CD4-positive, alpha-beta T cell (primary cell): ENCODE results near the gene MEI1. TPM values are rescaled to one million over a fixed set of nuclear protein-coding genes. Genes with fewer than 3 reads are reported as not detected.

Experiments used
- ATAC-seq: fragments of 200-7000 bp; cut with Tn5 transposase; one replicate; pipeline ENCODE4 v1.10.0; 2022; ENCODE audit warnings: mild to moderate bottlenecking; ENCODE audit not compliant: poor library complexity
- CTCF ChIA-PET: fragments of 350-600 bp; sonication (Branson Sonifier 250); formaldehyde crosslinking; loops from one replicate; lab custom pipeline; 2021; ENCODE audit warnings: antibody characterized with exemption, inconsistent platforms; lab: Charles Lee
- POLR2A ChIA-PET: fragments of 350-600 bp; sonication (Branson Sonifier 250); formaldehyde crosslinking; loops from one replicate; lab custom pipeline; 2021; ENCODE audit warnings: antibody characterized with exemption, inconsistent platforms; lab: Charles Lee
- DNase-seq, 14 experiments: peaks; one replicate each; pipeline ENCODE4 v3.0.0-alpha.2; 2013 to 2020; ENCODE audit warnings: mixed read lengths in 2 of 14
- H3K27ac ChIP-seq, 2 donors: one replicate each; pipeline versions ENCODE4 v1.5.1 to v1.7.0; 2013; ENCODE audit warnings: low read length in 2 of 2, low read depth in 1 of 2, mild to moderate bottlenecking in 1 of 2
- H3K27me3 ChIP-seq, 2 experiments: 1 replicate in 1 of 2; 2 replicates in 1 of 2; pipeline versions ENCODE4 v1.6.1 to v1.7.0; 2013; ENCODE audit warnings: low read length in 2 of 2, control low read depth in 1 of 2, mild to moderate bottlenecking in 1 of 2, moderate library complexity in 1 of 2; ENCODE audit not compliant: insufficient read depth in 2 of 2, control insufficient read depth in 1 of 2
- H3K36me3 ChIP-seq: one replicate; pipeline ENCODE4 v1.6.1; 2013; ENCODE audit warnings: low read length, control low read depth; ENCODE audit not compliant: insufficient read depth
- H3K4me1 ChIP-seq: one replicate; pipeline ENCODE4 v1.6.1; 2013; ENCODE audit warnings: low read length, control low read depth; ENCODE audit not compliant: insufficient read depth
- H3K4me3 ChIP-seq: one replicate; pipeline ENCODE4 v1.5.1; 2013; ENCODE audit warnings: mild to moderate bottlenecking, low read length, moderate library complexity
- H3K9me3 ChIP-seq, 2 experiments: 1 replicate in 1 of 2; 2 replicates in 1 of 2; pipeline versions ENCODE4 v1.6.1 to v1.7.0; 2013; ENCODE audit warnings: low read length in 2 of 2, mild to moderate bottlenecking in 2 of 2, control low read depth in 1 of 2, moderate library complexity in 1 of 2; ENCODE audit not compliant: control insufficient read depth in 1 of 2, insufficient read depth in 1 of 2
- H3K27ac Mint-ChIP-seq: one replicate; pipeline ENCODE4 v1.8.0; 2020; ENCODE audit warnings: mixed read lengths
- H3K27me3 Mint-ChIP-seq: one replicate; pipeline ENCODE4 v1.8.0; 2021; ENCODE audit warnings: mixed read lengths
- H3K36me3 Mint-ChIP-seq: one replicate; pipeline ENCODE4 v1.8.0; 2021; ENCODE audit warnings: low read depth, mixed read lengths
- H3K4me1 Mint-ChIP-seq: one replicate; pipeline ENCODE4 v1.8.0; 2021; ENCODE audit warnings: low read depth, mixed read lengths
- H3K4me3 Mint-ChIP-seq: one replicate; pipeline ENCODE4 v1.8.0; 2020; ENCODE audit warnings: mild to moderate bottlenecking, mixed read lengths
- H3K9me3 Mint-ChIP-seq: one replicate; pipeline ENCODE4 v1.8.0; 2020; ENCODE audit warnings: mixed read lengths
- CTCF ChIP-seq: fragments of 200-600 bp; IDR thresholded peaks from one replicate; pipeline ENCODE4 v1.8.0; 2022; ENCODE audit warnings: antibody characterized with exemption, mild to moderate bottlenecking
- intact Hi-C, 2 experiments: fragments of 100-400 bp; cut with DNase I in 1 of 2; cut with micrococcal nuclease in 1 of 2; formaldehyde crosslinking; loops; one replicate each; pipeline versions ENCODE4 v1.15.1 to v1.9.0; 2023 to 2025; cut with DNase I, micrococcal nuclease
- total RNA-seq, 174 experiments: library from RNA in 2 of 174; stranded (reverse) in 2 of 174; gene quantifications; one replicate each; pipeline ENCODE4 v1.2.3 and lab custom pipeline; 2021 to 2026

The MEI1 gene
- total RNA-seq, 2 experiments from 2014 or later, result 64.4 to 81.0 TPM

- H3K27me3 ChIP-seq, result no peaks in the 10 kb centered on the region
- POLR2A ChIA-PET, result interaction anchor here (0.6 to 5.0 kb wide), 32 partner anchors 10 to 818 kb away, joined by 3 to 107 read pairs (median 7); partner anchors contain the start of genes CCDC134, CENPM, CYB5R3 and NDUFA6
- H3K9me3 ChIP-seq, result no peaks in the 10 kb centered on the region
- CTCF ChIA-PET, result interaction anchor here (0.6 to 3.4 kb wide), 12 partner anchors 9 to 1368 kb away, joined by 3 to 17 read pairs (median 5); partner anchors contain the start of gene CENPM
- Mint-ChIP-seq H3K36me3 (peaks cover 27% of the 10 kb centered on the region), H3K4me1 (peaks cover 43% of the 10 kb centered on the region), H3K4me3 (peak overlapping the region; percentile 97), H3K9me3 (no peaks in the 10 kb centered on the region), H3K27ac (peak overlapping the region; percentile 100), H3K27me3 (no peaks in the 10 kb centered on the region)
- no peak for TF ChIP-seq CTCF
- DNase-seq, result peak in 2 of 14 experiments; percentile 2 to 30
- intact Hi-C loops, result loop anchor here (2.0 to 5.0 kb wide), 3 partner anchors 40 to 51 kb away; no protein-coding TSS in a partner anchor
- no peak for ATAC-seq
- peak overlapping the region; percentile 96 for H3K4me3 ChIP-seq
- peaks cover 30% of the 10 kb centered on the region for H3K4me1 ChIP-seq
- peaks cover 10% of the 10 kb centered on the region for H3K36me3 ChIP-seq
- H3K27ac ChIP-seq, result peak overlapping the region; percentile 89 to 98
Measured at GRCh38 chr22:41831828-41832552, 132.7 kb downstream of the MEI1 start.

- H3K4me3 Mint-ChIP-seq, result peak within 1 kb of the TSS; percentile 97
Measured at GRCh38 chr22:41832553-41833368, 133.5 kb downstream of the MEI1 start, which contains the start of gene SREBF2. SREBF2 (plus strand) TSS chr22:41833105; CDS start chr22:41833271, 166 bp downstream.

More at GRCh38 chr22:41832553-41833368, 133.5 kb downstream of the MEI1 start, which contains the start of gene SREBF2:
- Mint-ChIP-seq H3K9me3 (no peaks in the 10 kb centered on the region), H3K27me3 (no peaks in the 10 kb centered on the region), H3K4me1 (peaks cover 43% of the 10 kb centered on the region), H3K27ac (peak within 1 kb of the TSS; percentile 100), H3K36me3 (peaks cover 27% of the 10 kb centered on the region)
- H3K9me3 ChIP-seq, result no peaks in the 10 kb centered on the region
- ATAC-seq (peak; percentile 93), DNase-seq (peak; percentile 96 to 99 (median 98))
- no peaks in the 10 kb centered on the region for H3K27me3 ChIP-seq
- peak within 1 kb of the TSS; percentile 89 to 98 for H3K27ac ChIP-seq
- peaks cover 10% of the 10 kb centered on the region for H3K36me3 ChIP-seq
- no peak for TF ChIP-seq CTCF
- intact Hi-C loops, result loop anchor here (1.0 to 5.0 kb wide), 4 partner anchors 32 to 52 kb away; partner anchors contain the start of gene CCDC134 (in 1 of the 2)
- H3K4me3 ChIP-seq, result peak within 1 kb of the TSS; percentile 96
- ChIA-PET CTCF (interaction anchor here (0.7 to 3.4 kb wide), 13 partner anchors 10 to 136 kb away, joined by 3 to 17 read pairs (median 4); partner anchors contain the start of gene CENPM), POLR2A (interaction anchor here (0.6 to 5.0 kb wide), 38 partner anchors 10 to 817 kb away, joined by 3 to 107 read pairs (median 6); partner anchors contain the start of genes CCDC134, CENPM, CYB5R3 and NDUFA6)
- H3K4me1 ChIP-seq, result peaks cover 30% of the 10 kb centered on the region
